ENCODE data around the gene CAMK1. TPM values are rescaled to one million over a fixed set of nuclear protein-coding genes. Genes with fewer than 3 reads are reported as not detected.

The CAMK1 gene
- total and polyA plus RNA-seq, 7 donors, result 3.9 to 7.2 (median 5.5) TPM

GRCh38 chr3:9806137-9806536, 36.4 kb upstream of the CAMK1 start:
- ATAC-seq (no peak), DNase-seq (no peak)
- no peak for TF ChIP-seq CTCF (IDR thresholded peaks at IDR 0.05)
- WGBS, 3 donors, result 85 to 88% (median 87%) methylated on average over 12 of the region's 12 CpGs
- intact Hi-C loops (cut with DNase I), result no loop called here
- H3K4me1 ChIP-seq, result peaks cover 29% of the 10 kb centered on the region
- H3K27ac ChIP-seq, result no peak overlapping the region
- no peak overlapping the region for H3K4me3 ChIP-seq
- no peaks in the 10 kb centered on the region for H3K27me3 ChIP-seq (ENCODE audit: insufficient read depth in 3 of 3, low read length in 2 of 3)
- peaks cover 19 to 64% of the 10 kb centered on the region in 2 donors for H3K36me3 ChIP-seq (ENCODE audit: insufficient read depth in 1 of 2, low read depth in 1 of 2)
- H3K9me3 ChIP-seq, result no peaks in the 10 kb centered on the region

- H3K9me3 ChIP-seq, result no peaks in the 10 kb centered on the region
- WGBS, 3 donors, result 87 to 94% (median 92%) methylated on average over 5 of the region's 5 CpGs
- ATAC-seq (no peak), DNase-seq (no peak)
- intact Hi-C loops (cut with DNase I), result no loop called here
- H3K27me3 ChIP-seq (ENCODE audit: insufficient read depth in 3 of 3, low read length in 2 of 3), result no peaks in the 10 kb centered on the region
- peaks cover 21% of the 10 kb centered on the region for H3K4me1 ChIP-seq
- H3K4me3 ChIP-seq, result no peak overlapping the region
- H3K36me3 ChIP-seq (ENCODE audit: insufficient read depth in 1 of 2, low read depth in 1 of 2), result peaks cover 24 to 75% of the 10 kb centered on the region in 2 donors
- TF ChIP-seq CTCF (IDR thresholded peaks at IDR 0.05), result no peak
- H3K27ac ChIP-seq, result no peak overlapping the region
Measured at GRCh38 chr3:9804996-9805395, 35.2 kb upstream of the CAMK1 start.

- H3K4me1 ChIP-seq, result peaks cover 10% of the 10 kb centered on the region
- intact Hi-C loops (cut with DNase I), result no loop called here
- no peak for TF ChIP-seq CTCF (IDR thresholded peaks at IDR 0.05)
- H3K9me3 ChIP-seq, result no peaks in the 10 kb centered on the region
- peaks cover 27 to 90% of the 10 kb centered on the region in 2 donors for H3K36me3 ChIP-seq (ENCODE audit: insufficient read depth in 1 of 2, low read depth in 1 of 2)
- no peak overlapping the region for H3K4me3 ChIP-seq
- ATAC-seq, result peak; percentile 32 to 81 (median 72)
- peak overlapping the region; percentile 90 for H3K27ac ChIP-seq
- 52 to 58% (median 54%) methylated on average over 1 of the region's 1 CpG for WGBS, 3 donors
- no peaks in the 10 kb centered on the region for H3K27me3 ChIP-seq (ENCODE audit: insufficient read depth in 3 of 3, low read length in 2 of 3)
- no peak for DNase-seq
Measured at GRCh38 chr3:9803494-9803893, 33.7 kb upstream of the CAMK1 start.

- intact Hi-C loops (cut with DNase I), result no loop called here
- WGBS, 3 donors, result 90 to 93% (median 91%) methylated on average over 5 of the region's 5 CpGs
- DNase-seq, result no peak
- H3K4me1 ChIP-seq, result peaks cover 10% of the 10 kb centered on the region
- no peaks in the 10 kb centered on the region for H3K27me3 ChIP-seq (ENCODE audit: insufficient read depth in 3 of 3, low read length in 2 of 3)
- no peak for ATAC-seq
- H3K27ac ChIP-seq, result no peak overlapping the region
- no peaks in the 10 kb centered on the region for H3K9me3 ChIP-seq
- no peak overlapping the region for H3K4me3 ChIP-seq
- H3K36me3 ChIP-seq (ENCODE audit: insufficient read depth in 1 of 2, low read depth in 1 of 2), result peaks cover 27 to 90% of the 10 kb centered on the region in 2 donors
- TF ChIP-seq CTCF (IDR thresholded peaks at IDR 0.05), result peak; percentile 7
Measured at GRCh38 chr3:9800529-9800928, 30.8 kb upstream of the CAMK1 start.

Data from psoas muscle (tissue), 8 donors.